ENCODE results near the gene STK35.

STK35 gene

GRCh38 chr20:2164966-2165365, 63.3 kb downstream of the STK35 start:
- Histone ChIP-seq H3K9me2 (ENCODE audit: low read depth, low read length) (no peaks in the 10 kb centered on the region), H3K9ac (ENCODE audit: low read length) (no peak overlapping the region), H3K27me3 (ENCODE audit: insufficient read depth, low read length) (no peaks in the 10 kb centered on the region), H3K4me3 (ENCODE audit: low read depth, low read length, poor library complexity, severe bottlenecking) (no peak overlapping the region), H3K79me2 (ENCODE audit: insufficient read depth, low read length) (no peaks in the 10 kb centered on the region), H3K27ac (ENCODE audit: low read depth, low read length, poor library complexity, severe bottlenecking) (no peak overlapping the region), H3K4me2 (ENCODE audit: low read length) (no peak overlapping the region), H3K4me1 (ENCODE audit: insufficient read depth, low read length, severe bottlenecking) (no peaks in the 10 kb centered on the region), H4K20me1 (ENCODE audit: insufficient read depth, low read length) (no peaks in the 10 kb centered on the region; the same call in 1 of the 2 replicates), H3F3A (ENCODE audit: insufficient read depth, low read length) (no peaks in the 10 kb centered on the region), H3K9me3 (ENCODE audit: low read length) (no peaks in the 10 kb centered on the region), H3K36me3 (ENCODE audit: insufficient read depth, low read length) (no peaks in the 10 kb centered on the region), H2AFZ (ENCODE audit: low read length) (no peak overlapping the region)
- no peak for TF ChIP-seq CTCF (IDR thresholded peaks at IDR 0.05; ENCODE audit: low read length)
- TF ChIP-seq EZH2 (IDR thresholded peaks at IDR 0.05; ENCODE audit: borderline replicate concordance, low read length) = no peak

GRCh38 chr20:2165871-2166270, 64.2 kb downstream of the STK35 start:
- no peaks in the 10 kb centered on the region for H3K27me3 ChIP-seq (ENCODE audit: insufficient read depth, low read length)
- no peaks in the 10 kb centered on the region for H3F3A ChIP-seq (ENCODE audit: insufficient read depth, low read length)
- no peak overlapping the region for H3K9ac ChIP-seq (ENCODE audit: low read length)
- no peaks in the 10 kb centered on the region for H3K79me2 ChIP-seq (ENCODE audit: insufficient read depth, low read length)
- H3K9me2 ChIP-seq (ENCODE audit: low read depth, low read length) = no peaks in the 10 kb centered on the region
- TF ChIP-seq CTCF (IDR thresholded peaks at IDR 0.05; ENCODE audit: low read length) (no peak), EZH2 (IDR thresholded peaks at IDR 0.05; ENCODE audit: borderline replicate concordance, low read length) (no peak)
- H3K4me1 ChIP-seq (ENCODE audit: insufficient read depth, low read length, severe bottlenecking) = no peaks in the 10 kb centered on the region
- H3K9me3 ChIP-seq (ENCODE audit: low read length) = no peaks in the 10 kb centered on the region
- H2AFZ ChIP-seq (ENCODE audit: low read length) = no peak overlapping the region
- no peak overlapping the region for H3K4me2 ChIP-seq (ENCODE audit: low read length)
- no peaks in the 10 kb centered on the region for H4K20me1 ChIP-seq (ENCODE audit: insufficient read depth, low read length)
- H3K36me3 ChIP-seq (ENCODE audit: insufficient read depth, low read length) = no peaks in the 10 kb centered on the region
- H3K4me3 ChIP-seq (ENCODE audit: low read depth, low read length, poor library complexity, severe bottlenecking) = no peak overlapping the region
- no peak overlapping the region for H3K27ac ChIP-seq (ENCODE audit: low read depth, low read length, poor library complexity, severe bottlenecking)

- Histone ChIP-seq H2AFZ (ENCODE audit: low read length) (no peak overlapping the region), H3K79me2 (ENCODE audit: insufficient read depth, low read length) (no peaks in the 10 kb centered on the region), H3K4me2 (ENCODE audit: low read length) (no peak overlapping the region), H3K9ac (ENCODE audit: low read length) (no peak overlapping the region), H3K9me3 (ENCODE audit: low read length) (no peaks in the 10 kb centered on the region), H4K20me1 (ENCODE audit: insufficient read depth, low read length) (no peaks in the 10 kb centered on the region), H3K4me3 (ENCODE audit: low read depth, low read length, poor library complexity, severe bottlenecking) (no peak overlapping the region), H3K4me1 (ENCODE audit: insufficient read depth, low read length, severe bottlenecking) (no peaks in the 10 kb centered on the region), H3F3A (ENCODE audit: insufficient read depth, low read length) (no peaks in the 10 kb centered on the region), H3K27ac (ENCODE audit: low read depth, low read length, poor library complexity, severe bottlenecking) (no peak overlapping the region), H3K27me3 (ENCODE audit: insufficient read depth, low read length) (no peaks in the 10 kb centered on the region), H3K9me2 (ENCODE audit: low read depth, low read length) (no peaks in the 10 kb centered on the region), H3K36me3 (ENCODE audit: insufficient read depth, low read length) (no peaks in the 10 kb centered on the region)
- TF ChIP-seq CTCF (IDR thresholded peaks at IDR 0.05; ENCODE audit: low read length) (no peak), EZH2 (IDR thresholded peaks at IDR 0.05; ENCODE audit: borderline replicate concordance, low read length) (no peak)
Measured at GRCh38 chr20:2167112-2167511, 65.5 kb downstream of the STK35 start.

All from OCI-LY1 (cell line).